H1 (cell line): ENCODE data around the gene NEK11. TPM values are rescaled to one million over a fixed set of nuclear protein-coding genes. Genes with fewer than 3 reads are reported as not detected.

Experiments used
- BACH1 ChIP-seq: IDR thresholded peaks from 2 replicates; pipeline ENCODE4 v1.6.1; 2012; ENCODE audit warnings: low read length, improper control_type of control experiment
- CEBPB ChIP-seq: IDR thresholded peaks from 2 replicates; pipeline ENCODE4 v1.6.1; 2012; ENCODE audit warnings: low read depth, low read length
- CHD2 ChIP-seq: IDR thresholded peaks from 2 replicates; pipeline ENCODE4 v1.6.1; 2012; ENCODE audit warnings: low read length, improper control_type of control experiment
- E2F6 ChIP-seq: IDR thresholded peaks from 2 replicates; pipeline ENCODE4 v1.6.1; 2012; ENCODE audit warnings: inconsistent platforms
- EP300 ChIP-seq, 2 experiments: IDR thresholded peaks; 1 replicate in 1 of 2; 2 replicates in 1 of 2; pipeline ENCODE4 v1.6.1; 2011 to 2012; ENCODE audit warnings: low read depth in 2 of 2, low read length in 2 of 2, mild to moderate bottlenecking in 2 of 2, borderline replicate concordance in 1 of 2, inconsistent platforms in 1 of 2, moderate library complexity in 1 of 2
- HDAC2 ChIP-seq, 2 experiments: fragments of 300-600 bp in 1 of 2; sonication (generic) in 1 of 2; IDR thresholded peaks; 2 replicates each; pipeline ENCODE4 v1.6.1; 2011 to 2012; ENCODE audit warnings: low read depth in 2 of 2, low read length in 2 of 2, mild to moderate bottlenecking in 2 of 2, moderate library complexity in 2 of 2, borderline replicate concordance in 1 of 2, inconsistent platforms in 1 of 2
- POU5F1 ChIP-seq: IDR thresholded peaks from 2 replicates; pipeline ENCODE4 v1.6.1; 2011; ENCODE audit warnings: low read depth, mild to moderate bottlenecking, low read length, moderate library complexity
- RFX5 ChIP-seq: IDR thresholded peaks from 2 replicates; pipeline ENCODE4 v1.6.1; 2011; ENCODE audit warnings: low read depth, low read length, improper control_type of control experiment, borderline replicate concordance
- SIX5 ChIP-seq: IDR thresholded peaks from 2 replicates; pipeline ENCODE4 v1.6.1; 2011; ENCODE audit warnings: mild to moderate bottlenecking, low read depth, low read length
- TAF1 ChIP-seq: IDR thresholded peaks from 2 replicates; pipeline ENCODE4 v1.6.1; 2011; ENCODE audit warnings: mild to moderate bottlenecking, low read depth, low read length
- polyA plus RNA-seq, 7 experiments: library from polyadenylated mRNA; depleted of rRNA in 3 of 7; stranded (reverse) in 5 of 7; unstranded in 2 of 7; fragments of >200 nt in 5 of 7; fragments of 200-250 nt in 2 of 7; gene quantifications; 1 replicate in 5 of 7; 2 replicates in 1 of 7; 4 replicates in 1 of 7; pipeline versions ENCODE4 v1.2.1 to v1.2.3, GENCODE V29; 2011 to 2013; ENCODE audit warnings: missing spikeins in 2 of 7, mixed read lengths in 2 of 7
- total RNA-seq: library from RNA; stranded (reverse); fragmentation: NEBNext Ultra II Directional; extraction: Animal tissue kit (Norgen Biotek cat#: 25700); gene quantifications from 2 replicates; pipeline ENCODE4 v1.2.1, GENCODE V29; 2021

NEK11 gene
- total and polyA plus RNA-seq, 2 of the 8 experiments (the other 6 are each of a cell fraction or from before 2014, with no cell fraction given): 0.60 TPM; not detected in 1

- TF ChIP-seq EP300 (IDR thresholded peaks at IDR 0.05; ENCODE audit: borderline replicate concordance in 1 of 2, low read depth in 2 of 2, low read length in 2 of 2) (no peak), TAF1 (no peak), E2F6 (no peak), HDAC2 (IDR thresholded peaks at IDR 0.05; ENCODE audit: borderline replicate concordance in 1 of 2, low read depth in 2 of 2, low read length in 2 of 2) (no peak), RFX5 (no peak), CEBPB (no peak), BACH1 (no peak), SIX5 (no peak), POU5F1 (no peak), CHD2 (no peak)
These were observed 255.7 kb downstream of the NEK11 start (continued) for GRCh38 chr3:131282379-131282778.
